IMR-90 (cell line): ENCODE results near the gene ATRN. TPM values are rescaled to one million over a fixed set of nuclear protein-coding genes. Genes with fewer than 3 reads are reported as not detected.

ENCODE experiments used
- ATAC-seq: fragments of 200-7000 bp; cut with Tn5 transposase; 2 replicates; pipeline ENCODE4 v1.9.1; 2020; ENCODE audit warnings: low read depth, mild to moderate bottlenecking, moderate library complexity
- BruUV-seq: library from RNA; stranded (reverse); fragments of 400-500 nt; replicated peaks from 2 replicates; lab custom pipeline; 2021; lab: Mats Ljungman, UMichigan
- CTCF ChIA-PET: fragments of 300-600 bp; formaldehyde crosslinking; extraction: SDS; loops from one replicate; lab custom pipeline; 2021; ENCODE audit warnings: antibody characterized with exemption; lab: Yijun Ruan, JAX
- POLR2A ChIA-PET: fragments of 300-600 bp; sonication (Branson Sonifier 250); formaldehyde crosslinking; loops from one replicate; lab custom pipeline; 2022; ENCODE audit warnings: antibody characterized with exemption; ENCODE audit not compliant: unreplicated experiment; lab: Charles Lee
- DNase-seq: peaks from one replicate; pipeline ENCODE4 v3.0.0; 2013
- H2AFZ ChIP-seq: replicated peaks from 2 replicates; pipeline ENCODE3; 2013; ENCODE audit warnings: low read length, mild to moderate bottlenecking; ENCODE audit not compliant: poor library complexity
- H2AK5ac ChIP-seq: 2 replicates; pipeline ENCODE4 v1.6.1; 2013; ENCODE audit warnings: low read depth, low read length, inconsistent platforms
- H2AK9ac ChIP-seq: replicated peaks from 2 replicates; pipeline ENCODE3; 2013; ENCODE audit warnings: mild to moderate bottlenecking, low read depth, low read length, moderate library complexity; ENCODE audit not compliant: poor library complexity
- H2BK120ac ChIP-seq: 2 replicates; pipeline ENCODE4 v1.6.1; 2013; ENCODE audit warnings: low read depth, low read length, inconsistent platforms
- H2BK15ac ChIP-seq: 3 replicates; pipeline ENCODE4 v1.6.1; 2013; ENCODE audit warnings: low read depth, low read length, inconsistent platforms
- H2BK20ac ChIP-seq: 2 replicates; pipeline ENCODE4 v1.6.1; 2013; ENCODE audit warnings: low read depth, mild to moderate bottlenecking, inconsistent platforms, low read length, moderate library complexity
- H2BK5ac ChIP-seq: 2 replicates; pipeline ENCODE4 v1.6.1; 2013; ENCODE audit warnings: mild to moderate bottlenecking, low read depth, low read length, inconsistent platforms; ENCODE audit not compliant: poor library complexity, severe bottlenecking
- H3K14ac ChIP-seq: replicated peaks from 2 replicates; pipeline ENCODE4 v1.6.1; 2013; ENCODE audit warnings: low read depth, low read length, inconsistent platforms
- H3K18ac ChIP-seq: 2 replicates; pipeline ENCODE4 v1.6.1; 2013; ENCODE audit warnings: low read depth, low read length, control low read depth
- H3K23ac ChIP-seq: 2 replicates; pipeline ENCODE4 v1.6.1; 2013; ENCODE audit warnings: low read depth, low read length, inconsistent platforms
- H3K27ac ChIP-seq: 2 replicates; pipeline ENCODE4 v1.5.1; 2013; ENCODE audit warnings: mild to moderate bottlenecking, control low read depth, low read length; ENCODE audit not compliant: insufficient read depth
- H3K27me3 ChIP-seq: 2 replicates; pipeline ENCODE4 v1.6.1; 2013; ENCODE audit warnings: low read length; ENCODE audit not compliant: control insufficient read depth, insufficient read depth
- H3K36me3 ChIP-seq: 2 replicates; pipeline ENCODE4 v1.6.1; 2013; ENCODE audit warnings: low read length, mixed read lengths; ENCODE audit not compliant: control insufficient read depth, insufficient read depth
- H3K4ac ChIP-seq: 2 replicates; pipeline ENCODE4 v1.6.1; 2013; ENCODE audit warnings: low read depth, low read length, inconsistent platforms
- H3K4me1 ChIP-seq: 2 replicates; pipeline ENCODE4 v1.6.1; 2013; ENCODE audit warnings: low read length, mixed read lengths; ENCODE audit not compliant: control insufficient read depth, insufficient read depth
- H3K4me2 ChIP-seq: 2 replicates; pipeline ENCODE4 v1.6.1; 2013; ENCODE audit warnings: low read depth, mild to moderate bottlenecking, control low read depth, low read length, moderate library complexity
- H3K4me3 ChIP-seq: 2 replicates; pipeline ENCODE4 v1.5.1; 2013; ENCODE audit warnings: low read depth, mild to moderate bottlenecking, control low read depth, low read length, moderate library complexity; ENCODE audit not compliant: insufficient read depth
- H3K56ac ChIP-seq: 2 replicates; pipeline ENCODE4 v1.6.1; 2013; ENCODE audit warnings: low read length, inconsistent platforms; ENCODE audit not compliant: insufficient read depth; ENCODE audit errors: extremely low read depth
- H3K79me1 ChIP-seq, 2 experiments: 2 replicates each; pipeline ENCODE4 v1.6.1; 2013; ENCODE audit warnings: low read length in 2 of 2, inconsistent platforms in 1 of 2, low read depth in 1 of 2
- H3K9ac ChIP-seq: 2 replicates; pipeline ENCODE4 v1.6.1; 2013; ENCODE audit warnings: low read depth, low read length, control low read depth
- H3K9me1 ChIP-seq: 2 replicates; pipeline ENCODE4 v1.6.1; 2013; ENCODE audit warnings: low read length, inconsistent platforms; ENCODE audit not compliant: insufficient read depth
- H3K9me3 ChIP-seq: 2 replicates; pipeline ENCODE4 v1.6.1; 2013; ENCODE audit warnings: low read length; ENCODE audit not compliant: control insufficient read depth, insufficient read depth
- H4K20me1 ChIP-seq: 2 replicates; pipeline ENCODE4 v1.6.1; 2013; ENCODE audit warnings: low read length, inconsistent platforms; ENCODE audit not compliant: insufficient read depth
- H4K5ac ChIP-seq: 2 replicates; pipeline ENCODE4 v1.6.1; 2013; ENCODE audit warnings: mild to moderate bottlenecking, low read depth, low read length, control low read depth
- H4K8ac ChIP-seq, 2 experiments: 2 replicates each; pipeline ENCODE4 v1.6.1; 2013; ENCODE audit warnings: low read depth in 2 of 2, low read length in 2 of 2, control low read depth in 1 of 2, inconsistent platforms in 1 of 2
- H4K91ac ChIP-seq: 2 replicates; pipeline ENCODE4 v1.6.1; 2013; ENCODE audit warnings: low read depth, low read length, inconsistent platforms; ENCODE audit not compliant: insufficient read depth
- SMC3 ChIP-seq: fragments of 150-350 bp; IDR thresholded peaks from 2 replicates; pipeline ENCODE4 v1.6.1; 2016; ENCODE audit warnings: low read depth, mild to moderate bottlenecking, antibody characterized with exemption, low read length, moderate library complexity
- WGBS, 2 experiments: methylation state at CpG; one replicate each; pipeline versions ENCODE4 v1.1.5 to v1.1.7; 2013; ENCODE audit warnings: missing lambda C conversion rate in 2 of 2; ENCODE audit not compliant: insufficient read length in 1 of 2; ENCODE audit errors: extremely low coverage in 2 of 2; 5-methylcytosine and 5-hydroxymethylcytosine counted together
- dilution Hi-C: fragments of 300-500 bp; cut with HindIII; formaldehyde crosslinking; loops from one replicate; pipeline ENCODE4 v1.14.3; 2018; ENCODE audit warnings: low sequenced_read_pairs; ENCODE audit not compliant: unreplicated experiment
- in situ Hi-C: fragments of 300-500 bp; cut with MboI; formaldehyde crosslinking; loops from 3 replicates; pipeline ENCODE4 v1.14.3; 2019; ENCODE audit warnings: low sequenced_read_pairs, inconsistent platforms, mixed read lengths
- intact Hi-C: fragments of 100-400 bp; cut with micrococcal nuclease; formaldehyde crosslinking; loops from 2 replicates; pipeline ENCODE4 v1.10.0; 2022
- polyA plus RNA-seq, 3 experiments: library from polyadenylated mRNA; depleted of rRNA; stranded (reverse); fragments of >200 nt; gene quantifications; 2 replicates each; pipeline ENCODE4 v1.2.3, GENCODE V29; 2012; ENCODE audit warnings: low replicate concordance in 1 of 3
- total RNA-seq: library from RNA; depleted of rRNA; stranded (reverse); fragments of >200 nt; gene quantifications from 2 replicates; pipeline ENCODE4 v1.2.3, GENCODE V29; 2012

The ATRN gene
- total and polyA plus RNA-seq, 2 of the 4 experiments (the other 2 are of a cell fraction), result 32.3 to 46.2 TPM

DNA sequence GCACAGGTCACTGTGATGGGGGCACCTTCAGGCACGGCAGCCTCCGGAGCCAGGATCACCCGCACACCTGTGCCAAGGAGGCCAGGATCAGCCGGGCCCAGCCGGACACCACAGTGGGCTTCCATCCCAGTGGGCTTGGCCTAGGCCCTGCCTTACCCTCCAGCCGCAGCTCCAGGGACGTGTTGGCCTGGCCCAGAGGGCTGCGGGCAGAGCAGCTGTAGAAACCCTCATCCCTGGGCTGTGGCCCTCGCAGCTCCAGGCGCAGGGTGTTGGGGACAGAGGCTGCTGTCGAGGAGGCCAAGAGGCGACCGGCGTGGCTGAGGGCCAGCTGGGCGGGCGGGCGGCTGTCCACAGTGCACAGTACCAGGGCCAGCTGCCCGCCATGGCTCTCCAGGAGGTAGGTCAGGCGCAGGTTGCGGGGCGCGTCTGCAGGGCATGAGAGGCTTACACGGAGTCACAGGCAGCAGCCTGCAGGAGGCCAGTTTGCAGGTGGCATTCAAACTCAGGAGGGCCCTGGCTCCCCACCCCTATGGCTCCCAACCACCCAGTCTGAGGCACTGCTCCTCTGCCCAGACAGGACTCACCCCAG, 222.0 kb downstream of the ATRN start:
- no peak overlapping the region for H4K8ac ChIP-seq
- no peak overlapping the region for H3K18ac ChIP-seq
- no peak overlapping the region for H3K14ac ChIP-seq
- dilution Hi-C loops (no loop called here), in situ Hi-C loops (no loop called here), intact Hi-C loops (no loop called here)
- H2BK5ac ChIP-seq, result no peak overlapping the region
- no peak overlapping the region for H2BK20ac ChIP-seq
- no peak overlapping the region for H2BK120ac ChIP-seq
- no peaks in the 10 kb centered on the region for H4K20me1 ChIP-seq
- H3K4me2 ChIP-seq, result no peak overlapping the region
- no peak overlapping the region for H2AFZ ChIP-seq
- H3K9ac ChIP-seq, result no peak overlapping the region
- H3K9me3 ChIP-seq, result peaks cover 4% of the 10 kb centered on the region; the same call in 1 of the 2 replicates
- no peak overlapping the region for H2AK5ac ChIP-seq
- no peaks in the 10 kb centered on the region for H3K9me1 ChIP-seq
- no peak overlapping the region for H3K27ac ChIP-seq
- DNase-seq (no peak), ATAC-seq (no peak)
- H4K91ac ChIP-seq, result no peak overlapping the region
- peaks cover 13% of the 10 kb centered on the region; the same call in 1 of the 2 replicates for H3K27me3 ChIP-seq
- no peak overlapping the region for H3K4me3 ChIP-seq
- no peaks in the 10 kb centered on the region for H3K4me1 ChIP-seq
- no peak overlapping the region for H2BK15ac ChIP-seq
- no peaks in the 10 kb centered on the region for H3K36me3 ChIP-seq
- TF ChIP-seq SMC3, result no peak
- no peak overlapping the region for H2AK9ac ChIP-seq
- no peak overlapping the region for H4K5ac ChIP-seq
- no peak overlapping the region for H3K4ac ChIP-seq
- no peaks in the 10 kb centered on the region for H3K79me1 ChIP-seq
- 74% methylated on average over 10 of the region's 23 CpGs; no CpG with 5 or more reads in 1 of the 2 experiments for WGBS, 2 experiments
- no peak overlapping the region for H3K56ac ChIP-seq
- H3K23ac ChIP-seq, result no peak overlapping the region
- ChIA-PET CTCF (no interaction called here), POLR2A (no interaction called here)
- no TSS peak for BruUV-seq
